ENCODE results near the gene CCM2. TPM values are rescaled to one million over a fixed set of nuclear protein-coding genes. Genes with fewer than 3 reads are reported as not detected.
A peak's percentile ranks its signal among the peaks of the same experiment; 100 is the strongest.

The CCM2 gene
- total RNA-seq, 1 donor from 2014 or later, result 62.0 TPM

- peaks cover 33% of the 10 kb centered on the region for H3K4me1 ChIP-seq (ENCODE audit: insufficient read depth, low read length)
- H3K79me2 ChIP-seq (ENCODE audit: insufficient read depth, low read length), result peaks cover 39% of the 10 kb centered on the region
- FAIRE-seq (no peak), DNase-seq (ENCODE audit: low read depth) (no peak)
- H4K20me1 ChIP-seq (ENCODE audit: insufficient read depth, low read length), result peaks cover 37% of the 10 kb centered on the region
- no peak overlapping the region for H2AFZ ChIP-seq (ENCODE audit: low read depth, low read length)
- H3K36me3 Mint-ChIP-seq (ENCODE audit: low read depth, unreplicated experiment), result peaks cover 32% of the 10 kb centered on the region
- peak overlapping the region; percentile 93 for H3K9ac ChIP-seq (ENCODE audit: low read length)
- H3K27me3 ChIP-seq (ENCODE audit: insufficient read depth, low read length), result no peaks in the 10 kb centered on the region
- peak overlapping the region; percentile 94 for H3K4me3 Mint-ChIP-seq (ENCODE audit: unreplicated experiment)
- no peak overlapping the region for H3K27ac Mint-ChIP-seq (ENCODE audit: unreplicated experiment)
- TF ChIP-seq EZH2 (IDR thresholded peaks at IDR 0.05; ENCODE audit: insufficient read depth, low read length), result no peak
- H3K4me3 ChIP-seq (ENCODE audit: insufficient read depth, low read depth, low read length), result peak overlapping the region; percentile 93
- no peaks in the 10 kb centered on the region for H3K9me3 ChIP-seq (ENCODE audit: insufficient read depth, low read depth, low read length)
- no peak overlapping the region for H3K27ac ChIP-seq (ENCODE audit: low read depth, low read length)
- H3K4me2 ChIP-seq (ENCODE audit: low read length), result peak overlapping the region; percentile 91
- H3K27me3 Mint-ChIP-seq (ENCODE audit: low read depth, unreplicated experiment), result no peaks in the 10 kb centered on the region
- H3K9me3 Mint-ChIP-seq (ENCODE audit: unreplicated experiment), result no peaks in the 10 kb centered on the region
- peaks cover 31% of the 10 kb centered on the region for H3K36me3 ChIP-seq (ENCODE audit: insufficient read depth, low read length)
- H3K4me1 Mint-ChIP-seq (ENCODE audit: low read depth, unreplicated experiment), result peaks cover 42% of the 10 kb centered on the region
Measured at GRCh38 chr7:44984478-44984758, 15.6 kb upstream of the CCM2 start.

- DNase-seq (ENCODE audit: low read depth) (peak; percentile 19), FAIRE-seq (no peak)
- peak overlapping the region; percentile 95 for H3K27ac ChIP-seq (ENCODE audit: low read depth, low read length)
- no peaks in the 10 kb centered on the region for H3K9me3 ChIP-seq (ENCODE audit: insufficient read depth, low read depth, low read length)
- peaks cover 37% of the 10 kb centered on the region for H3K4me1 Mint-ChIP-seq (ENCODE audit: low read depth, unreplicated experiment)
- no peaks in the 10 kb centered on the region for H3K27me3 Mint-ChIP-seq (ENCODE audit: low read depth, unreplicated experiment)
- H3K9me3 Mint-ChIP-seq (ENCODE audit: unreplicated experiment), result no peaks in the 10 kb centered on the region
- H3K36me3 ChIP-seq (ENCODE audit: insufficient read depth, low read length), result peaks cover 31% of the 10 kb centered on the region
- peaks cover 29% of the 10 kb centered on the region for H3K36me3 Mint-ChIP-seq (ENCODE audit: low read depth, unreplicated experiment)
- H3K27me3 ChIP-seq (ENCODE audit: insufficient read depth, low read length), result no peaks in the 10 kb centered on the region
- peak overlapping the region; percentile 94 for H3K4me3 Mint-ChIP-seq (ENCODE audit: unreplicated experiment)
- H3K4me2 ChIP-seq (ENCODE audit: low read length), result peak overlapping the region; percentile 91
- H3K9ac ChIP-seq (ENCODE audit: low read length), result peak overlapping the region; percentile 93
- peak overlapping the region; percentile 93 for H3K4me3 ChIP-seq (ENCODE audit: insufficient read depth, low read depth, low read length)
- peaks cover 39% of the 10 kb centered on the region for H3K79me2 ChIP-seq (ENCODE audit: insufficient read depth, low read length)
- H4K20me1 ChIP-seq (ENCODE audit: insufficient read depth, low read length), result peaks cover 37% of the 10 kb centered on the region
- H3K27ac Mint-ChIP-seq (ENCODE audit: unreplicated experiment), result peak overlapping the region; percentile 94
- H2AFZ ChIP-seq (ENCODE audit: low read depth, low read length), result no peak overlapping the region
- peaks cover 35% of the 10 kb centered on the region for H3K4me1 ChIP-seq (ENCODE audit: insufficient read depth, low read length)
- no peak for TF ChIP-seq EZH2 (IDR thresholded peaks at IDR 0.05; ENCODE audit: insufficient read depth, low read length)
- no peak for TF ChIP-seq CTCF (IDR thresholded peaks at IDR 0.05; ENCODE audit: insufficient read depth, low read depth, low read length)
Measured at GRCh38 chr7:44985033-44985695, 14.8 kb upstream of the CCM2 start.

- peak overlapping the region; percentile 88 for H2AFZ ChIP-seq (ENCODE audit: low read depth, low read length)
- peaks cover 29% of the 10 kb centered on the region for H3K36me3 Mint-ChIP-seq (ENCODE audit: low read depth, unreplicated experiment)
- FAIRE-seq, result no peak
Measured at GRCh38 chr7:44985900-44986217, 14.1 kb upstream of the CCM2 start.

More at GRCh38 chr7:44985900-44986217, 14.1 kb upstream of the CCM2 start:
- DNase-seq (ENCODE audit: low read depth), result no peak
- peaks cover 33% of the 10 kb centered on the region for H3K4me1 ChIP-seq (ENCODE audit: insufficient read depth, low read length)
- H3K4me3 ChIP-seq (ENCODE audit: insufficient read depth, low read depth, low read length), result peak overlapping the region; percentile 93
- peaks cover 39% of the 10 kb centered on the region for H3K79me2 ChIP-seq (ENCODE audit: insufficient read depth, low read length)
- no peak for TF ChIP-seq CTCF (IDR thresholded peaks at IDR 0.05; ENCODE audit: insufficient read depth, low read depth, low read length)
- TF ChIP-seq EZH2 (IDR thresholded peaks at IDR 0.05; ENCODE audit: insufficient read depth, low read length), result no peak
- H3K36me3 ChIP-seq (ENCODE audit: insufficient read depth, low read length), result peaks cover 31% of the 10 kb centered on the region
- H3K9ac ChIP-seq (ENCODE audit: low read length), result peak overlapping the region; percentile 93
- H3K9me3 ChIP-seq (ENCODE audit: insufficient read depth, low read depth, low read length), result no peaks in the 10 kb centered on the region
- H3K27me3 ChIP-seq (ENCODE audit: insufficient read depth, low read length), result no peaks in the 10 kb centered on the region
- Mint-ChIP-seq H3K4me1 (ENCODE audit: low read depth, unreplicated experiment) (peaks cover 36% of the 10 kb centered on the region), H3K27ac (ENCODE audit: unreplicated experiment) (peak overlapping the region; percentile 94), H3K4me3 (ENCODE audit: unreplicated experiment) (peak overlapping the region; percentile 94), H3K27me3 (ENCODE audit: low read depth, unreplicated experiment) (no peaks in the 10 kb centered on the region), H3K9me3 (ENCODE audit: unreplicated experiment) (no peaks in the 10 kb centered on the region)
- peak overlapping the region; percentile 95 for H3K27ac ChIP-seq (ENCODE audit: low read depth, low read length)
- H4K20me1 ChIP-seq (ENCODE audit: insufficient read depth, low read length), result peaks cover 37% of the 10 kb centered on the region
- H3K4me2 ChIP-seq (ENCODE audit: low read length), result peak overlapping the region; percentile 91

Data from astrocyte (in vitro differentiated cells and primary cell).